H1 (cell line): Measurements from ENCODE around the gene ATP11C. TPM values are rescaled to one million over a fixed set of nuclear protein-coding genes. Genes with fewer than 3 reads are reported as not detected.

Experiments used
- CTCF ChIA-PET: fragments of 300-600 bp; sonication (Branson Sonifier 250); formaldehyde crosslinking; loops from one replicate; lab custom pipeline; 2021; ENCODE audit not compliant: partially characterized antibody; lab: Charles Lee
- POLR2A ChIA-PET: fragments of 300-600 bp; sonication (Branson Sonifier 250); formaldehyde crosslinking; loops from one replicate; lab custom pipeline; 2021; ENCODE audit warnings: inconsistent platforms; ENCODE audit not compliant: partially characterized antibody; lab: Charles Lee
- DNase-seq, 2 experiments: peaks; one replicate each; pipeline versions ENCODE4 v3.0.0 to v3.0.0-alpha.2; 2010 to 2022; ENCODE audit warnings: low spot score in 2 of 2, low read depth in 1 of 2, mixed read lengths in 1 of 2
- FAIRE-seq: peaks from 2 replicates; lab custom pipeline; 2011; peaks lifted over from hg19 to GRCh38; lab: Jason Lieb, UNC
- H2AFZ ChIP-seq: 2 replicates; pipeline ENCODE4 v1.8.1; 2012; ENCODE audit warnings: low read length, inconsistent platforms
- H2AK5ac ChIP-seq: 2 replicates; pipeline ENCODE4 v1.6.1; 2013; ENCODE audit warnings: low read depth, low read length
- H2BK120ac ChIP-seq: replicated peaks from 2 replicates; pipeline ENCODE3; 2013; ENCODE audit warnings: low read depth, low read length, inconsistent platforms
- H2BK12ac ChIP-seq: 2 replicates; pipeline ENCODE4 v1.6.1; 2013; ENCODE audit warnings: low read depth, low read length
- H2BK15ac ChIP-seq: 2 replicates; pipeline ENCODE4 v1.6.1; 2013; ENCODE audit warnings: low read length
- H2BK20ac ChIP-seq: 2 replicates; pipeline ENCODE4 v1.6.1; 2013; ENCODE audit warnings: low read length
- H2BK5ac ChIP-seq: 2 replicates; pipeline ENCODE4 v1.6.1; 2013; ENCODE audit warnings: low read depth, low read length
- H3K14ac ChIP-seq: 2 replicates; pipeline ENCODE4 v1.6.1; 2013; ENCODE audit warnings: inconsistent platforms; ENCODE audit not compliant: insufficient read length
- H3K18ac ChIP-seq: 2 replicates; pipeline ENCODE4 v1.6.1; 2013; ENCODE audit warnings: low read length; ENCODE audit errors: extremely low read depth
- H3K23ac ChIP-seq: 2 replicates; pipeline ENCODE4 v1.6.1; 2013; ENCODE audit warnings: inconsistent platforms; ENCODE audit not compliant: insufficient read length
- H3K23me2 ChIP-seq: 2 replicates; pipeline ENCODE4 v1.6.1; 2013; ENCODE audit warnings: low read depth, low read length
- H3K27ac ChIP-seq: 2 replicates; pipeline ENCODE4 v1.6.1; 2011; ENCODE audit warnings: low read depth, low read length, inconsistent platforms
- H3K27me3 ChIP-seq, 4 experiments: replicated peaks in 1 of 4; 1 replicate in 1 of 4; 2 replicates in 3 of 4; pipeline versions ENCODE4 v1.6.1 to v1.8.1; 2011 to 2013; ENCODE audit warnings: low read length in 3 of 4, mild to moderate bottlenecking in 3 of 4, inconsistent platforms in 2 of 4, mixed read lengths in 2 of 4, moderate library complexity in 1 of 4; ENCODE audit not compliant: control insufficient read depth in 3 of 4, insufficient read depth in 3 of 4; ENCODE audit errors: extremely low read depth in 1 of 4
- H3K36me3 ChIP-seq, 4 experiments: 2 replicates each; pipeline versions ENCODE4 v1.6.1 to v1.8.1; 2011 to 2013; ENCODE audit warnings: mild to moderate bottlenecking in 4 of 4, low read length in 3 of 4, moderate library complexity in 2 of 4, control low read depth in 1 of 4, inconsistent platforms in 1 of 4; ENCODE audit not compliant: insufficient read depth in 4 of 4, control insufficient read depth in 2 of 4
- H3K4ac ChIP-seq: replicated peaks from 2 replicates; pipeline ENCODE3; 2013; ENCODE audit warnings: low read length, low read depth, mixed read lengths, inconsistent platforms; ENCODE audit not compliant: insufficient read length
- H3K4me1 ChIP-seq, 4 experiments: replicated peaks in 1 of 4; 1 replicate in 1 of 4; 2 replicates in 3 of 4; pipeline versions ENCODE4 v1.6.1 to v1.8.1; 2011 to 2013; ENCODE audit warnings: low read length in 3 of 4, inconsistent platforms in 2 of 4, mixed read lengths in 1 of 4; ENCODE audit not compliant: insufficient read depth in 4 of 4, control insufficient read depth in 3 of 4
- H3K4me2 ChIP-seq, 2 experiments: 2 replicates each; pipeline versions ENCODE4 v1.6.1 to v1.8.1; 2011 to 2013; ENCODE audit warnings: low read depth in 2 of 2, low read length in 2 of 2, control low read depth in 1 of 2, inconsistent platforms in 1 of 2, mild to moderate bottlenecking in 1 of 2; ENCODE audit not compliant: insufficient read depth in 1 of 2
- H3K4me3 ChIP-seq, 4 experiments: fragments of 200-600, 300-600 bp in 1 of 4; sonication (generic), shearing (Covaris generic), sonication (Bioruptor Twin) in 1 of 4; 2 replicates each; pipeline versions ENCODE4 v1.5.1 to v1.8.1; 2011 to 2016; ENCODE audit warnings: low read length in 4 of 4, low read depth in 3 of 4, control low read depth in 2 of 4, inconsistent platforms in 2 of 4, mild to moderate bottlenecking in 2 of 4, mixed read lengths in 1 of 4, moderate library complexity in 1 of 4; ENCODE audit not compliant: insufficient read depth in 2 of 4; ENCODE audit errors: extremely low read depth in 1 of 4
- H3K56ac ChIP-seq: replicated peaks from 2 replicates; pipeline ENCODE3; 2013; ENCODE audit warnings: low read depth, mild to moderate bottlenecking, mixed read lengths, low read length, inconsistent platforms; ENCODE audit not compliant: insufficient read length
- H3K79me1 ChIP-seq: 2 replicates; pipeline ENCODE4 v1.6.1; 2013; ENCODE audit warnings: low read depth, low read length, control low read depth
- H3K79me2 ChIP-seq, 2 experiments: 2 replicates each; pipeline versions ENCODE4 v1.6.1 to v1.8.1; 2012 to 2013; ENCODE audit warnings: low read length in 2 of 2, mild to moderate bottlenecking in 2 of 2, inconsistent platforms in 1 of 2; ENCODE audit not compliant: insufficient read depth in 2 of 2, control insufficient read depth in 1 of 2
- H3K9ac ChIP-seq, 4 experiments: replicated peaks in 1 of 4; 1 replicate in 1 of 4; 2 replicates in 3 of 4; pipeline versions ENCODE4 v1.6.1 to v1.8.1; 2011 to 2013; ENCODE audit warnings: low read depth in 3 of 4, low read length in 3 of 4, control low read depth in 2 of 4, mild to moderate bottlenecking in 2 of 4, moderate library complexity in 2 of 4, inconsistent platforms in 1 of 4; ENCODE audit errors: extremely low read depth in 1 of 4
- H3K9me3 ChIP-seq, 2 experiments: 2 replicates each; pipeline versions ENCODE4 v1.6.1 to v1.8.1; 2012 to 2013; ENCODE audit warnings: mild to moderate bottlenecking in 2 of 2, moderate library complexity in 2 of 2, control low read depth in 1 of 2, inconsistent platforms in 1 of 2, low read depth in 1 of 2, low read length in 1 of 2, mixed read lengths in 1 of 2; ENCODE audit not compliant: insufficient read depth in 2 of 2
- H4K20me1 ChIP-seq, 2 experiments: replicated peaks in 1 of 2; 2 replicates each; pipeline versions ENCODE3 to v1.8.1; 2011 to 2013; ENCODE audit warnings: inconsistent platforms in 2 of 2, low read length in 2 of 2, mild to moderate bottlenecking in 1 of 2; ENCODE audit not compliant: insufficient read depth in 2 of 2, control insufficient read depth in 1 of 2
- H4K5ac ChIP-seq: 2 replicates; pipeline ENCODE4 v1.6.1; 2013; ENCODE audit warnings: low read length, low read depth, mixed read lengths, inconsistent platforms; ENCODE audit not compliant: insufficient read length
- H4K8ac ChIP-seq: 2 replicates; pipeline ENCODE4 v1.8.0; 2013; ENCODE audit warnings: mild to moderate bottlenecking, moderate library complexity, low read length, inconsistent platforms; ENCODE audit not compliant: insufficient read depth; ENCODE audit errors: extremely low read depth
- H4K91ac ChIP-seq: replicated peaks from 2 replicates; pipeline ENCODE3; 2013; ENCODE audit warnings: low read length, mixed read lengths, inconsistent platforms; ENCODE audit not compliant: insufficient read length
- CBX5 ChIP-seq: fragments of 300-800, 300-1000 bp; sonication (generic); IDR thresholded peaks from 2 replicates; pipeline ENCODE4 v1.7.1; 2016; ENCODE audit warnings: antibody characterized with exemption, low read length, low read depth
- CTBP2 ChIP-seq: IDR thresholded peaks from 2 replicates; pipeline ENCODE4 v1.7.0; 2011; ENCODE audit warnings: borderline replicate concordance, mild to moderate bottlenecking, moderate library complexity, mixed read lengths, low read length; ENCODE audit not compliant: insufficient read depth, insufficient read length
- EGR1 ChIP-seq: IDR thresholded peaks from 2 replicates; pipeline ENCODE4 v1.6.1; 2011; ENCODE audit warnings: low read depth, low read length, borderline replicate concordance
- GABPA ChIP-seq: IDR thresholded peaks from 2 replicates; pipeline ENCODE4 v1.6.1; 2011; ENCODE audit warnings: mild to moderate bottlenecking, low read length, moderate library complexity, borderline replicate concordance; ENCODE audit not compliant: insufficient read depth
- KDM1A ChIP-seq: fragments of 200-600, 300-600 bp; sonication (generic); IDR thresholded peaks from 2 replicates; pipeline ENCODE4 v1.7.1; 2016; ENCODE audit warnings: mild to moderate bottlenecking, low read length, borderline replicate concordance
- RBBP5 ChIP-seq: IDR thresholded peaks from 2 replicates; pipeline ENCODE4 v1.7.1; 2012; ENCODE audit warnings: low read depth, mild to moderate bottlenecking, inconsistent platforms, low read length, moderate library complexity, borderline replicate concordance
- SP2 ChIP-seq: IDR thresholded peaks from 2 replicates; pipeline ENCODE4 v1.6.1; 2012; ENCODE audit warnings: mild to moderate bottlenecking, low read length, inconsistent platforms
- SUZ12 ChIP-seq: fragments of 200-600 bp; sonication (generic); IDR thresholded peaks from 2 replicates; pipeline ENCODE4 v1.6.1; 2012; ENCODE audit warnings: mild to moderate bottlenecking, inconsistent platforms, low read length, moderate library complexity, mixed read lengths
- TAF7 ChIP-seq: optimal IDR thresholded peaks from 2 replicates; pipeline ENCODE3; 2011; ENCODE audit warnings: low read depth, mild to moderate bottlenecking, inconsistent platforms, low read length, moderate library complexity, borderline replicate concordance
- WGBS, 2 experiments: shearing (Covaris generic) in 1 of 2; methylation state at CpG; one replicate each; pipeline versions ENCODE4 v1.1.6 to v1.1.7; 2013 to 2015; ENCODE audit warnings: low lambda C conversion rate in 2 of 2, mixed read lengths in 2 of 2, inconsistent platforms in 1 of 2, low coverage in 1 of 2, missing lambda C conversion rate in 1 of 2; ENCODE audit not compliant: insufficient replicate concordance in 2 of 2, insufficient coverage in 1 of 2, insufficient read length in 1 of 2; ENCODE audit errors: extremely low coverage in 1 of 2, missing lambda C conversion rate in 1 of 2; 5-methylcytosine and 5-hydroxymethylcytosine counted together
- polyA plus RNA-seq, 7 experiments: library from polyadenylated mRNA; depleted of rRNA in 3 of 7; stranded (reverse) in 5 of 7; unstranded in 2 of 7; fragments of >200 nt in 5 of 7; fragments of 200-250 nt in 2 of 7; gene quantifications; 1 replicate in 5 of 7; 2 replicates in 1 of 7; 4 replicates in 1 of 7; pipeline versions ENCODE4 v1.2.1 to v1.2.3, GENCODE V29; 2011 to 2013; ENCODE audit warnings: missing spikeins in 2 of 7, mixed read lengths in 2 of 7
- total RNA-seq: library from RNA; stranded (reverse); fragmentation: NEBNext Ultra II Directional; extraction: Animal tissue kit (Norgen Biotek cat#: 25700); gene quantifications from 2 replicates; pipeline ENCODE4 v1.2.1, GENCODE V29; 2021
- TF ChIP-seq, protein P1 (sequence below): IDR thresholded peaks from 2 replicates; pipeline ENCODE4 v1.6.1; 2012; ENCODE audit warnings: low read length, inconsistent platforms

ATP11C gene
- total and polyA plus RNA-seq, 2 of the 8 experiments (the other 6 are each of a cell fraction or from before 2014, with no cell fraction given), result 14.7 to 52.1 TPM

DNA sequence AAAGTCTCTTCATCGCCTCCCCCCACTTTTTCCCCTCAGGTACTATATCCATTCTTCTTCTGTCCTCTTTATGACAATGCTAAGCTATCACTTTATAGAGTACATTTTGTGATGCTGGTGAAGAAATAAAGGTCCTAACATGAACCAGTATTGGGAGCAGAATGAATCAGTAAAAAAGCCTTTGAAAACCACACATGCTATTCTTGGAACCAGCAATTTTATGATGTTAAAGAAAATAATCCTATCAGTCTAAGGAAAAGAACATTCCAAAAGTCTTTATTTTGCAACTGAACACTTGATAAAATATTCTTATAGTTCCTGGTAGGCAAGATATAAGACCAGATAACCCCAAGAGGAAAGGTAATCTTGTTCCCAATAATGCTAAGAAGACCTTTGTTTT is 117.1 kb downstream of the ATP11C start:
- H2AFZ ChIP-seq, result no peak overlapping the region
- TF ChIP-seq SUZ12, result no peak
- no peak for TF ChIP-seq KDM1A
- TF ChIP-seq, protein P1, sequence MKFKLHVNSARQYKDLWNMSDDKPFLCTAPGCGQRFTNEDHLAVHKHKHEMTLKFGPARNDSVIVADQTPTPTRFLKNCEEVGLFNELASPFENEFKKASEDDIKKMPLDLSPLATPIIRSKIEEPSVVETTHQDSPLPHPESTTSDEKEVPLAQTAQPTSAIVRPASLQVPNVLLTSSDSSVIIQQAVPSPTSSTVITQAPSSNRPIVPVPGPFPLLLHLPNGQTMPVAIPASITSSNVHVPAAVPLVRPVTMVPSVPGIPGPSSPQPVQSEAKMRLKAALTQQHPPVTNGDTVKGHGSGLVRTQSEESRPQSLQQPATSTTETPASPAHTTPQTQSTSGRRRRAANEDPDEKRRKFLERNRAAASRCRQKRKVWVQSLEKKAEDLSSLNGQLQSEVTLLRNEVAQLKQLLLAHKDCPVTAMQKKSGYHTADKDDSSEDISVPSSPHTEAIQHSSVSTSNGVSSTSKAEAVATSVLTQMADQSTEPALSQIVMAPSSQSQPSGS, result no peak
- no peak for TF ChIP-seq EGR1
- no peak for TF ChIP-seq CTBP2
- TF ChIP-seq SP2, result no peak
- no peak for TF ChIP-seq RBBP5
- TF ChIP-seq GABPA, result no peak
- TF ChIP-seq CBX5, result no peak
- TF ChIP-seq TAF7, result no peak
- TF ChIP-seq, all 59 proteins: peak for 0
- H3K36me3 ChIP-seq, result peaks cover 0 to 6% (median 0%) of the 10 kb centered on the region in 4 experiments; a peak in 1 of 8 replicates
- no peak overlapping the region for H2BK5ac ChIP-seq
- H2BK120ac ChIP-seq, result no peak overlapping the region
- POLR2A ChIA-PET, result no interaction called here
- no peak overlapping the region for H2BK15ac ChIP-seq
- FAIRE-seq (no peak), DNase-seq (no peak)
- no peak overlapping the region for H3K4me3 ChIP-seq
- no peaks in the 10 kb centered on the region for H4K20me1 ChIP-seq
- no peak overlapping the region for H3K18ac ChIP-seq
- H3K27ac ChIP-seq, result no peak overlapping the region
- H3K9ac ChIP-seq, result no peak overlapping the region
- no peaks in the 10 kb centered on the region for H3K9me3 ChIP-seq
- no peaks in the 10 kb centered on the region for H3K27me3 ChIP-seq
- no peak overlapping the region for H2BK20ac ChIP-seq
- CTCF ChIA-PET, result no interaction called here
- H4K8ac ChIP-seq, result no peak overlapping the region
- H4K5ac ChIP-seq, result no peak overlapping the region
- no peaks in the 10 kb centered on the region for H3K4me1 ChIP-seq
- H3K14ac ChIP-seq, result no peak overlapping the region
- H3K79me1 ChIP-seq, result no peaks in the 10 kb centered on the region
- H4K91ac ChIP-seq, result no peak overlapping the region
- no peak overlapping the region for H3K4me2 ChIP-seq
- no peak overlapping the region for H3K23ac ChIP-seq
- H2AK5ac ChIP-seq, result no peak overlapping the region
- no peak overlapping the region for H3K56ac ChIP-seq
- no peaks in the 10 kb centered on the region for H3K79me2 ChIP-seq
- H3K23me2 ChIP-seq, result no peaks in the 10 kb centered on the region
- H2BK12ac ChIP-seq, result no peak overlapping the region
- 92% methylated on average over 1 of the region's 1 CpG; no CpG with 5 or more reads in 1 of the 2 experiments for WGBS, 2 experiments
- no peak overlapping the region for H3K4ac ChIP-seq
